Natural killer cell (primary cell): Measurements from ENCODE around the gene NACAD. TPM values are rescaled to one million over a fixed set of nuclear protein-coding genes. Genes with fewer than 3 reads are reported as not detected.
A peak's percentile ranks its signal among the peaks of the same experiment; 100 is the strongest.

Source experiments
- ATAC-seq, 3 donors: fragments of 150-1000 bp in 2 of 3; fragments of 200-7000 bp in 1 of 3; cut with Tn5 transposase; 1 replicate in 1 of 3; 2 replicates in 2 of 3; pipeline ENCODE4 v1.10.0; 2021; ENCODE audit warnings: mild to moderate bottlenecking in 2 of 3, moderate library complexity in 2 of 3
- DNase-seq, 2 donors: peaks; one replicate each; pipeline versions ENCODE4 v3.0.0 to v3.0.0-alpha.2; 2013 to 2021; ENCODE audit warnings: mixed read lengths in 1 of 2
- H3K27ac ChIP-seq: one replicate; pipeline ENCODE4 v1.5.1; 2013; ENCODE audit warnings: mild to moderate bottlenecking, low read length
- H3K27me3 ChIP-seq: one replicate; pipeline ENCODE4 v1.6.1; 2013; ENCODE audit warnings: low read length; ENCODE audit not compliant: control insufficient read depth, insufficient read depth
- H3K36me3 ChIP-seq: one replicate; pipeline ENCODE4 v1.6.1; 2013; ENCODE audit warnings: low read length; ENCODE audit not compliant: control insufficient read depth, insufficient read depth
- H3K4me1 ChIP-seq: one replicate; pipeline ENCODE4 v1.6.1; 2013; ENCODE audit warnings: low read length; ENCODE audit not compliant: control insufficient read depth, insufficient read depth
- H3K4me3 ChIP-seq: one replicate; pipeline ENCODE4 v1.5.1; 2013; ENCODE audit warnings: low read length
- H3K9me3 ChIP-seq: one replicate; pipeline ENCODE4 v1.6.1; 2013; ENCODE audit warnings: low read length; ENCODE audit not compliant: control insufficient read depth, insufficient read depth
- H3K27ac Mint-ChIP-seq, 2 donors: one replicate each; pipeline ENCODE4 v1.8.0; 2022; ENCODE audit warnings: mild to moderate bottlenecking in 2 of 2, mixed read lengths in 2 of 2, moderate library complexity in 1 of 2
- H3K27me3 Mint-ChIP-seq, 2 donors: one replicate each; pipeline ENCODE4 v1.8.0; 2022; ENCODE audit warnings: low read depth in 2 of 2, mixed read lengths in 2 of 2
- H3K36me3 Mint-ChIP-seq: one replicate; pipeline ENCODE4 v1.8.0; 2022; ENCODE audit warnings: mixed read lengths
- H3K4me1 Mint-ChIP-seq, 2 donors: one replicate each; pipeline ENCODE4 v1.8.0; 2022; ENCODE audit warnings: mixed read lengths in 2 of 2
- H3K4me3 Mint-ChIP-seq: one replicate; pipeline ENCODE4 v1.8.0; 2022; ENCODE audit warnings: mild to moderate bottlenecking, moderate library complexity, mixed read lengths
- H3K9me3 Mint-ChIP-seq, 2 donors: one replicate each; pipeline ENCODE4 v1.8.0; 2022; ENCODE audit warnings: mixed read lengths in 2 of 2
- WGBS: methylation state at CpG from one replicate; pipeline ENCODE4 v1.1.7; 2013; ENCODE audit warnings: missing lambda C conversion rate; ENCODE audit not compliant: insufficient coverage; 5-methylcytosine and 5-hydroxymethylcytosine counted together
- intact Hi-C: fragments of 100-400 bp; cut with micrococcal nuclease; formaldehyde crosslinking; loops from one replicate; pipeline ENCODE4 v1.14.2; 2022
- total RNA-seq, 4 donors: library from RNA; stranded (reverse); fragments of 120-200 nt in 1 of 4; gene quantifications; one replicate each; pipeline versions ENCODE4 v1.2.3 to v1.2.4, GENCODE V29; 2013 to 2022
- TF ChIP-seq, protein P1 (sequence below): fragments of 200-600 bp; IDR thresholded peaks from one replicate; pipeline ENCODE4 v1.8.0; 2022; ENCODE audit warnings: antibody characterized with exemption

Gene NACAD
- total RNA-seq, 3 donors from 2014 or later (not counting 1 experiment from before 2014, with no cell fraction given), result 0.75 to 1.7 (median 0.78) TPM

DNA sequence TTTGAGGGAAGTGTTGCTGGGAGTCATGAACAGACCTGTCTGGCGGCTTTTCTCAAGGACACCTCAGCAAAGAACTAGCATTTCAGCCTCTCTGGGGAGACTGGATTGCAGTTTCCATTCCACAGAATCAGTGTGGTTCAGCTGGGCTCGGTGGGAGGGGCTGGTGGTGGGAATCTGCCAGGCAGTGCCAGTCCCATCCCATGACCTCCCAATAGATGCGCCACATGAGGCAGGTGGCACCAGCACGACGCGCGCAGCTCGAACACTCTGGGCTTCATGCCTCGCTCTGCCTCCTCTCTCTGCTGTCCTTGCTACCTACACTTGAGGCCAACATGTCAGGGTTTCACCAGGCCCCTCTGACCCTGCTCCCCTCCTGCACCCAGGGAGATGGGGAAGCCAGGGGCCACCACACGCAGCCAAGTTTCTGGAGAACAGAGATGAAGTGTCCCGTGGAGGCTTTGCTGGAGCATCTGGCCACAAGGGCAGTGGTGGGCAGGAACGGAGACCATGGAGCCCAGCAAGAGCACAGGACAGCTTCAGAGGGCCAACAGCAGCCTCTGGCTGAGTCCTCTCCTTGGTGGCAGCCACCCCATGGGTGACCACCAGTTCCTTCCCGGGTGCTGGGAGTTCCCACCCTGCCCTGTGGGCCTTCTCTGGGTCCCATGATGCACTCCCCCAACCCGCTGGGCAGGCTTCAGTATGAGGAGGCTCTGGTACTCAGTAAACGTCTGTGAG is 2.3 kb downstream of the NACAD start:
- Mint-ChIP-seq H3K9me3 (no peaks in the 10 kb centered on the region), H3K27me3 (peaks cover 0 to 10% of the 10 kb centered on the region in 2 donors), H3K27ac (no peak overlapping the region), H3K4me3 (no peak overlapping the region), H3K36me3 (no peaks in the 10 kb centered on the region), H3K4me1 (peaks cover 6 to 8% of the 10 kb centered on the region in 2 donors)
- H3K4me1 ChIP-seq, result peaks cover 12% of the 10 kb centered on the region
- no peak for ATAC-seq
- no peaks in the 10 kb centered on the region for H3K9me3 ChIP-seq
- 83% methylated on average over 15 of the region's 15 CpGs for WGBS
- H3K4me3 ChIP-seq, result no peak overlapping the region
- H3K36me3 ChIP-seq, result no peaks in the 10 kb centered on the region
- H3K27ac ChIP-seq, result no peak overlapping the region
- intact Hi-C loops, result no loop called here
- TF ChIP-seq, protein P1, sequence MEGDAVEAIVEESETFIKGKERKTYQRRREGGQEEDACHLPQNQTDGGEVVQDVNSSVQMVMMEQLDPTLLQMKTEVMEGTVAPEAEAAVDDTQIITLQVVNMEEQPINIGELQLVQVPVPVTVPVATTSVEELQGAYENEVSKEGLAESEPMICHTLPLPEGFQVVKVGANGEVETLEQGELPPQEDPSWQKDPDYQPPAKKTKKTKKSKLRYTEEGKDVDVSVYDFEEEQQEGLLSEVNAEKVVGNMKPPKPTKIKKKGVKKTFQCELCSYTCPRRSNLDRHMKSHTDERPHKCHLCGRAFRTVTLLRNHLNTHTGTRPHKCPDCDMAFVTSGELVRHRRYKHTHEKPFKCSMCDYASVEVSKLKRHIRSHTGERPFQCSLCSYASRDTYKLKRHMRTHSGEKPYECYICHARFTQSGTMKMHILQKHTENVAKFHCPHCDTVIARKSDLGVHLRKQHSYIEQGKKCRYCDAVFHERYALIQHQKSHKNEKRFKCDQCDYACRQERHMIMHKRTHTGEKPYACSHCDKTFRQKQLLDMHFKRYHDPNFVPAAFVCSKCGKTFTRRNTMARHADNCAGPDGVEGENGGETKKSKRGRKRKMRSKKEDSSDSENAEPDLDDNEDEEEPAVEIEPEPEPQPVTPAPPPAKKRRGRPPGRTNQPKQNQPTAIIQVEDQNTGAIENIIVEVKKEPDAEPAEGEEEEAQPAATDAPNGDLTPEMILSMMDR, result no peak
- DNase-seq, result no peak
- H3K27me3 ChIP-seq, result peaks cover 5% of the 10 kb centered on the region

DNA sequence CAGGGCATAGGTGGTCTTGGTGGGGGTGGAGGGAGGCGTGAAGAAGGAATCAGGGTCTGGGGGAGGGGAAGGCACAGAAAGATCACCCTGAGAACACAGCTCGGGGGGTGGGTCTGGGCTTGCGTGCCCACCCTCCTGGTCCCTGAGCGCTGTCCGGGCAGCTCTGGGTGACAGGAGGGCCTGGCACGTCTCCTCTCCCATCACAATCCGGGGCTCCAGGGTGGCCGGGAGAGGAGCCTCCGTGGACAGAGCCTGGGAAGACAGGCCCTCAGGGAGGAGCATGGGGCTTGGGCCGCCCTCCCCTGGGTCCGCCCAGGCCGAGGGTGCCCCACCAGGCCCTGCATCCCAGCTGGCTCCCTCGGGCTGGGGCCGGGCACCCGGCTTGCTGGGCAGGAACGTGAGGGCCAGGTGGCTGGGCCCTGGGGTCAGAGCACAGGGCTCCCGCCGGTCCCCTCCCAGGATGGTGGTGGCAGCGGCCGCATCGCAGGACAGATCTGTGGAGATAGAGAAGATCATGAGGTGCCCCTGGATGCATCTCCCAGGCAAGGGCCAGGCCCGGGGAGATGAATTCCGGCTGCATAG is 3.1 kb downstream of the NACAD start:
- no peak overlapping the region for H3K4me3 ChIP-seq
- TF ChIP-seq, protein P1, result no peak
- no peaks in the 10 kb centered on the region for H3K36me3 Mint-ChIP-seq
- H3K4me1 Mint-ChIP-seq, result peaks cover 6 to 11% of the 10 kb centered on the region in 2 donors
- WGBS, result 90% methylated on average over 23 of the region's 23 CpGs
- DNase-seq (no peak), ATAC-seq (no peak)
- no peaks in the 10 kb centered on the region for H3K9me3 ChIP-seq
- no peaks in the 10 kb centered on the region for H3K36me3 ChIP-seq
- H3K27ac ChIP-seq, result no peak overlapping the region
- H3K9me3 Mint-ChIP-seq, result no peaks in the 10 kb centered on the region
- H3K27me3 Mint-ChIP-seq, result peaks cover 0 to 10% of the 10 kb centered on the region in 2 donors
- H3K27ac Mint-ChIP-seq, result no peak overlapping the region
- H3K4me1 ChIP-seq, result peaks cover 12% of the 10 kb centered on the region
- intact Hi-C loops, result no loop called here
- H3K27me3 ChIP-seq, result peaks cover 5% of the 10 kb centered on the region
- H3K4me3 Mint-ChIP-seq, result peak overlapping the region; percentile 61

DNA sequence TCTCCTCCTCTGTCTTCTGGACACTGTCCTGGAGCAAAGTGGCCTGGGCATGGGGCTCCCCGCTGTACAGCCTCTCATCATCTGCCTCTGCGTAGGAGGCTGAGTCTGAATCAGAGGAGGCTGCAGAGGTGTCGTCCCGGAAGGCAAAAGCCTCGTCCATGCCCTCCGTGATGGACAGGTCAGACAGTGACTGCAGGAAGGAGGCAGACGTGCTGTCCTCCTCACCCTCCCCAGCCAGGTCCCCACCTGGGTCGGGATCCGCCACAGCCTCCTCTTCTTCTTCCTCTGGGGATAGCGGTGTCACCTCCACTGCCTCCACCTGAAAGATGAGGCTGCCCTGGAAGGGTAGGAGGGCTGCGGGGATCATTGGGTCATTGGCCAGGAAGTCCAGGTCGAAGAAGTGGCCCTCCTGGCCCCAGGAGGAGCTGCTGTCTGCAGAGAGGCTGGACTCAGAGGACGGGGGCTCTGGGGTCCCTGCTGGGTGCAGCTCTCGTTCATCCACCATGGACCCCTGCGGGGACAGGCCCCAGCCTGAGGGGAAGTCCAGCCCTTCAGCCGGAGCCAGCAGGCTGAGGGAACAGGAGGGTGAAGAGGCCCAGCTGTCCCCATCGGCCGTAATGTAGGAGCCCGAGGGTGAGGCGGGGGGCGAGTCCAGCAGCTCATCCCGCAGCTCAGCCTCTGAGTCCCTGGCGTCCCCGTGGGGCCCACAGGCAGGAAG is 3.7 kb downstream of the NACAD start:
- H3K4me1 ChIP-seq, result peaks cover 12% of the 10 kb centered on the region
- H3K36me3 ChIP-seq, result no peaks in the 10 kb centered on the region
- H3K36me3 Mint-ChIP-seq, result no peaks in the 10 kb centered on the region
- TF ChIP-seq, protein P1, result no peak
- H3K4me3 ChIP-seq, result no peak overlapping the region
- WGBS, result 83% methylated on average over 22 of the region's 24 CpGs
- H3K4me3 Mint-ChIP-seq, result no peak overlapping the region
- H3K27me3 Mint-ChIP-seq, result peaks cover 0 to 7% of the 10 kb centered on the region in 2 donors
- H3K27me3 ChIP-seq, result peaks cover 5% of the 10 kb centered on the region
- H3K4me1 Mint-ChIP-seq, result peaks cover 6 to 15% of the 10 kb centered on the region in 2 donors
- no peak for ATAC-seq
- no peaks in the 10 kb centered on the region for H3K9me3 ChIP-seq
- DNase-seq, result no peak
- no peak overlapping the region for H3K27ac ChIP-seq
- intact Hi-C loops, result no loop called here
- no peak overlapping the region for H3K27ac Mint-ChIP-seq
- no peaks in the 10 kb centered on the region for H3K9me3 Mint-ChIP-seq
